CD4-positive, alpha-beta T cell (primary cell): ENCODE measurements around the gene DNAJC17. TPM values are rescaled to one million over a fixed set of nuclear protein-coding genes. Genes with fewer than 3 reads are reported as not detected.

Source experiments
- ATAC-seq: fragments of 200-7000 bp; cut with Tn5 transposase; one replicate; pipeline ENCODE4 v1.10.0; 2022; ENCODE audit warnings: mild to moderate bottlenecking; ENCODE audit not compliant: poor library complexity
- CTCF ChIA-PET: fragments of 350-600 bp; sonication (Branson Sonifier 250); formaldehyde crosslinking; loops from one replicate; lab custom pipeline; 2021; ENCODE audit warnings: antibody characterized with exemption, inconsistent platforms; lab: Charles Lee
- POLR2A ChIA-PET: fragments of 350-600 bp; sonication (Branson Sonifier 250); formaldehyde crosslinking; loops from one replicate; lab custom pipeline; 2021; ENCODE audit warnings: antibody characterized with exemption, inconsistent platforms; lab: Charles Lee
- DNase-seq, 14 experiments: peaks; one replicate each; pipeline ENCODE4 v3.0.0-alpha.2; 2013 to 2020; ENCODE audit warnings: mixed read lengths in 2 of 14
- H3K27ac ChIP-seq, 2 donors: one replicate each; pipeline versions ENCODE4 v1.5.1 to v1.7.0; 2013; ENCODE audit warnings: low read length in 2 of 2, low read depth in 1 of 2, mild to moderate bottlenecking in 1 of 2
- H3K27me3 ChIP-seq, 2 experiments: 1 replicate in 1 of 2; 2 replicates in 1 of 2; pipeline versions ENCODE4 v1.6.1 to v1.7.0; 2013; ENCODE audit warnings: low read length in 2 of 2, control low read depth in 1 of 2, mild to moderate bottlenecking in 1 of 2, moderate library complexity in 1 of 2; ENCODE audit not compliant: insufficient read depth in 2 of 2, control insufficient read depth in 1 of 2
- H3K36me3 ChIP-seq: one replicate; pipeline ENCODE4 v1.6.1; 2013; ENCODE audit warnings: low read length, control low read depth; ENCODE audit not compliant: insufficient read depth
- H3K4me1 ChIP-seq: one replicate; pipeline ENCODE4 v1.6.1; 2013; ENCODE audit warnings: low read length, control low read depth; ENCODE audit not compliant: insufficient read depth
- H3K4me3 ChIP-seq: one replicate; pipeline ENCODE4 v1.5.1; 2013; ENCODE audit warnings: mild to moderate bottlenecking, low read length, moderate library complexity
- H3K9me3 ChIP-seq, 2 experiments: 1 replicate in 1 of 2; 2 replicates in 1 of 2; pipeline versions ENCODE4 v1.6.1 to v1.7.0; 2013; ENCODE audit warnings: low read length in 2 of 2, mild to moderate bottlenecking in 2 of 2, control low read depth in 1 of 2, moderate library complexity in 1 of 2; ENCODE audit not compliant: control insufficient read depth in 1 of 2, insufficient read depth in 1 of 2
- H3K27ac Mint-ChIP-seq: one replicate; pipeline ENCODE4 v1.8.0; 2020; ENCODE audit warnings: mixed read lengths
- H3K27me3 Mint-ChIP-seq: one replicate; pipeline ENCODE4 v1.8.0; 2021; ENCODE audit warnings: mixed read lengths
- H3K36me3 Mint-ChIP-seq: one replicate; pipeline ENCODE4 v1.8.0; 2021; ENCODE audit warnings: low read depth, mixed read lengths
- H3K4me1 Mint-ChIP-seq: one replicate; pipeline ENCODE4 v1.8.0; 2021; ENCODE audit warnings: low read depth, mixed read lengths
- H3K4me3 Mint-ChIP-seq: one replicate; pipeline ENCODE4 v1.8.0; 2020; ENCODE audit warnings: mild to moderate bottlenecking, mixed read lengths
- H3K9me3 Mint-ChIP-seq: one replicate; pipeline ENCODE4 v1.8.0; 2020; ENCODE audit warnings: mixed read lengths
- CTCF ChIP-seq: fragments of 200-600 bp; IDR thresholded peaks from one replicate; pipeline ENCODE4 v1.8.0; 2022; ENCODE audit warnings: antibody characterized with exemption, mild to moderate bottlenecking
- intact Hi-C, 2 experiments: fragments of 100-400 bp; cut with DNase I in 1 of 2; cut with micrococcal nuclease in 1 of 2; formaldehyde crosslinking; loops; one replicate each; pipeline versions ENCODE4 v1.15.1 to v1.9.0; 2023 to 2025; cut with DNase I, micrococcal nuclease
- total RNA-seq, 174 experiments: library from RNA in 2 of 174; stranded (reverse) in 2 of 174; gene quantifications; one replicate each; pipeline ENCODE4 v1.2.3 and lab custom pipeline; 2021 to 2026

DNAJC17 gene
- total RNA-seq, 2 experiments from 2014 or later = 14.4 to 17.9 TPM

- no peak for TF ChIP-seq CTCF
- Mint-ChIP-seq H3K4me3 (no peak overlapping the region), H3K9me3 (no peaks in the 10 kb centered on the region), H3K36me3 (peaks cover 39% of the 10 kb centered on the region), H3K4me1 (no peaks in the 10 kb centered on the region), H3K27me3 (no peaks in the 10 kb centered on the region), H3K27ac (no peak overlapping the region)
- intact Hi-C loops = no loop called here
- H3K27me3 ChIP-seq = no peaks in the 10 kb centered on the region
- no peaks in the 10 kb centered on the region for H3K4me1 ChIP-seq
- DNase-seq (no peak), ATAC-seq (no peak)
- peaks cover 40% of the 10 kb centered on the region for H3K36me3 ChIP-seq
- H3K27ac ChIP-seq = no peak overlapping the region
- H3K9me3 ChIP-seq = no peaks in the 10 kb centered on the region
- ChIA-PET CTCF (no interaction called here), POLR2A (no interaction called here)
- no peak overlapping the region for H3K4me3 ChIP-seq
Measured at GRCh38 chr15:40815042-40815698, 7.9 kb upstream of the DNAJC17 start.

GRCh38 chr15:40812721-40813425 is 5.6 kb upstream of the DNAJC17 start:
- no peak for DNase-seq
- peaks cover 45% of the 10 kb centered on the region for H3K36me3 ChIP-seq
- intact Hi-C loops = no loop called here
- Mint-ChIP-seq H3K9me3 (no peaks in the 10 kb centered on the region), H3K27me3 (no peaks in the 10 kb centered on the region), H3K4me1 (peaks cover 9% of the 10 kb centered on the region), H3K27ac (no peak overlapping the region), H3K36me3 (peaks cover 39% of the 10 kb centered on the region), H3K4me3 (no peak overlapping the region)
- H3K9me3 ChIP-seq = no peaks in the 10 kb centered on the region
- peaks cover 12% of the 10 kb centered on the region for H3K4me1 ChIP-seq
- no peak for TF ChIP-seq CTCF
- no peaks in the 10 kb centered on the region for H3K27me3 ChIP-seq
- no peak overlapping the region for H3K27ac ChIP-seq
- no peak overlapping the region for H3K4me3 ChIP-seq
- CTCF ChIA-PET = no interaction called here
- POLR2A ChIA-PET = no interaction called here
- no peak for ATAC-seq

- peaks cover 30% of the 10 kb centered on the region for H3K4me1 ChIP-seq
- no peak overlapping the region for H3K27ac ChIP-seq
- Mint-ChIP-seq H3K9me3 (no peaks in the 10 kb centered on the region), H3K27ac (no peak overlapping the region), H3K4me3 (peak overlapping the region; percentile 96), H3K27me3 (no peaks in the 10 kb centered on the region), H3K36me3 (peaks cover 29% of the 10 kb centered on the region), H3K4me1 (peaks cover 23% of the 10 kb centered on the region)
- ChIA-PET CTCF (no interaction called here), POLR2A (no interaction called here)
- H3K27me3 ChIP-seq = no peaks in the 10 kb centered on the region
- H3K9me3 ChIP-seq = no peaks in the 10 kb centered on the region
- intact Hi-C loops = loop anchor here in 1 of 2 experiments (5.0 kb wide), 1 partner anchor 733 kb away; the partner anchor contains the start of gene RPAP1
- TF ChIP-seq CTCF = no peak
- ATAC-seq (no peak), DNase-seq (no peak)
- H3K4me3 ChIP-seq = no peak overlapping the region
- H3K36me3 ChIP-seq = peaks cover 38% of the 10 kb centered on the region
Measured at GRCh38 chr15:40808861-40809450, 1.7 kb upstream of the DNAJC17 start.
